H1 (cell line): ENCODE measurements around the gene KCNMA1. TPM values are rescaled to one million over a fixed set of nuclear protein-coding genes. Genes with fewer than 3 reads are reported as not detected.

Experiments used
- CTCF ChIA-PET: fragments of 300-600 bp; sonication (Branson Sonifier 250); formaldehyde crosslinking; loops from one replicate; lab custom pipeline; 2021; ENCODE audit not compliant: partially characterized antibody; lab: Charles Lee
- POLR2A ChIA-PET: fragments of 300-600 bp; sonication (Branson Sonifier 250); formaldehyde crosslinking; loops from one replicate; lab custom pipeline; 2021; ENCODE audit warnings: inconsistent platforms; ENCODE audit not compliant: partially characterized antibody; lab: Charles Lee
- DNase-seq, 2 experiments: peaks; one replicate each; pipeline versions ENCODE4 v3.0.0 to v3.0.0-alpha.2; 2010 to 2022; ENCODE audit warnings: low spot score in 2 of 2, low read depth in 1 of 2, mixed read lengths in 1 of 2
- FAIRE-seq: peaks from 2 replicates; lab custom pipeline; 2011; peaks lifted over from hg19 to GRCh38; lab: Jason Lieb, UNC
- H2AFZ ChIP-seq: 2 replicates; pipeline ENCODE4 v1.8.1; 2012; ENCODE audit warnings: low read length, inconsistent platforms
- H2AK5ac ChIP-seq: 2 replicates; pipeline ENCODE4 v1.6.1; 2013; ENCODE audit warnings: low read depth, low read length
- H2BK120ac ChIP-seq: replicated peaks from 2 replicates; pipeline ENCODE3; 2013; ENCODE audit warnings: low read depth, low read length, inconsistent platforms
- H2BK12ac ChIP-seq: 2 replicates; pipeline ENCODE4 v1.6.1; 2013; ENCODE audit warnings: low read depth, low read length
- H2BK15ac ChIP-seq: 2 replicates; pipeline ENCODE4 v1.6.1; 2013; ENCODE audit warnings: low read length
- H2BK20ac ChIP-seq: 2 replicates; pipeline ENCODE4 v1.6.1; 2013; ENCODE audit warnings: low read length
- H2BK5ac ChIP-seq: 2 replicates; pipeline ENCODE4 v1.6.1; 2013; ENCODE audit warnings: low read depth, low read length
- H3K14ac ChIP-seq: 2 replicates; pipeline ENCODE4 v1.6.1; 2013; ENCODE audit warnings: inconsistent platforms; ENCODE audit not compliant: insufficient read length
- H3K18ac ChIP-seq: 2 replicates; pipeline ENCODE4 v1.6.1; 2013; ENCODE audit warnings: low read length; ENCODE audit errors: extremely low read depth
- H3K23ac ChIP-seq: 2 replicates; pipeline ENCODE4 v1.6.1; 2013; ENCODE audit warnings: inconsistent platforms; ENCODE audit not compliant: insufficient read length
- H3K23me2 ChIP-seq: 2 replicates; pipeline ENCODE4 v1.6.1; 2013; ENCODE audit warnings: low read depth, low read length
- H3K27ac ChIP-seq: 2 replicates; pipeline ENCODE4 v1.6.1; 2011; ENCODE audit warnings: low read depth, low read length, inconsistent platforms
- H3K27me3 ChIP-seq, 4 experiments: replicated peaks in 1 of 4; 1 replicate in 1 of 4; 2 replicates in 3 of 4; pipeline versions ENCODE4 v1.6.1 to v1.8.1; 2011 to 2013; ENCODE audit warnings: low read length in 3 of 4, mild to moderate bottlenecking in 3 of 4, inconsistent platforms in 2 of 4, mixed read lengths in 2 of 4, moderate library complexity in 1 of 4; ENCODE audit not compliant: control insufficient read depth in 3 of 4, insufficient read depth in 3 of 4; ENCODE audit errors: extremely low read depth in 1 of 4
- H3K36me3 ChIP-seq, 4 experiments: 2 replicates each; pipeline versions ENCODE4 v1.6.1 to v1.8.1; 2011 to 2013; ENCODE audit warnings: mild to moderate bottlenecking in 4 of 4, low read length in 3 of 4, moderate library complexity in 2 of 4, control low read depth in 1 of 4, inconsistent platforms in 1 of 4; ENCODE audit not compliant: insufficient read depth in 4 of 4, control insufficient read depth in 2 of 4
- H3K4ac ChIP-seq: replicated peaks from 2 replicates; pipeline ENCODE3; 2013; ENCODE audit warnings: low read length, low read depth, mixed read lengths, inconsistent platforms; ENCODE audit not compliant: insufficient read length
- H3K4me1 ChIP-seq, 4 experiments: replicated peaks in 1 of 4; 1 replicate in 1 of 4; 2 replicates in 3 of 4; pipeline versions ENCODE4 v1.6.1 to v1.8.1; 2011 to 2013; ENCODE audit warnings: low read length in 3 of 4, inconsistent platforms in 2 of 4, mixed read lengths in 1 of 4; ENCODE audit not compliant: insufficient read depth in 4 of 4, control insufficient read depth in 3 of 4
- H3K4me2 ChIP-seq, 2 experiments: 2 replicates each; pipeline versions ENCODE4 v1.6.1 to v1.8.1; 2011 to 2013; ENCODE audit warnings: low read depth in 2 of 2, low read length in 2 of 2, control low read depth in 1 of 2, inconsistent platforms in 1 of 2, mild to moderate bottlenecking in 1 of 2; ENCODE audit not compliant: insufficient read depth in 1 of 2
- H3K4me3 ChIP-seq, 4 experiments: fragments of 200-600, 300-600 bp in 1 of 4; sonication (generic), shearing (Covaris generic), sonication (Bioruptor Twin) in 1 of 4; 2 replicates each; pipeline versions ENCODE4 v1.5.1 to v1.8.1; 2011 to 2016; ENCODE audit warnings: low read length in 4 of 4, low read depth in 3 of 4, control low read depth in 2 of 4, inconsistent platforms in 2 of 4, mild to moderate bottlenecking in 2 of 4, mixed read lengths in 1 of 4, moderate library complexity in 1 of 4; ENCODE audit not compliant: insufficient read depth in 2 of 4; ENCODE audit errors: extremely low read depth in 1 of 4
- H3K56ac ChIP-seq: replicated peaks from 2 replicates; pipeline ENCODE3; 2013; ENCODE audit warnings: low read depth, mild to moderate bottlenecking, mixed read lengths, low read length, inconsistent platforms; ENCODE audit not compliant: insufficient read length
- H3K79me1 ChIP-seq: 2 replicates; pipeline ENCODE4 v1.6.1; 2013; ENCODE audit warnings: low read depth, low read length, control low read depth
- H3K79me2 ChIP-seq, 2 experiments: 2 replicates each; pipeline versions ENCODE4 v1.6.1 to v1.8.1; 2012 to 2013; ENCODE audit warnings: low read length in 2 of 2, mild to moderate bottlenecking in 2 of 2, inconsistent platforms in 1 of 2; ENCODE audit not compliant: insufficient read depth in 2 of 2, control insufficient read depth in 1 of 2
- H3K9ac ChIP-seq, 4 experiments: replicated peaks in 1 of 4; 1 replicate in 1 of 4; 2 replicates in 3 of 4; pipeline versions ENCODE4 v1.6.1 to v1.8.1; 2011 to 2013; ENCODE audit warnings: low read depth in 3 of 4, low read length in 3 of 4, control low read depth in 2 of 4, mild to moderate bottlenecking in 2 of 4, moderate library complexity in 2 of 4, inconsistent platforms in 1 of 4; ENCODE audit errors: extremely low read depth in 1 of 4
- H3K9me3 ChIP-seq, 2 experiments: 2 replicates each; pipeline versions ENCODE4 v1.6.1 to v1.8.1; 2012 to 2013; ENCODE audit warnings: mild to moderate bottlenecking in 2 of 2, moderate library complexity in 2 of 2, control low read depth in 1 of 2, inconsistent platforms in 1 of 2, low read depth in 1 of 2, low read length in 1 of 2, mixed read lengths in 1 of 2; ENCODE audit not compliant: insufficient read depth in 2 of 2
- H4K20me1 ChIP-seq, 2 experiments: replicated peaks in 1 of 2; 2 replicates each; pipeline versions ENCODE3 to v1.8.1; 2011 to 2013; ENCODE audit warnings: inconsistent platforms in 2 of 2, low read length in 2 of 2, mild to moderate bottlenecking in 1 of 2; ENCODE audit not compliant: insufficient read depth in 2 of 2, control insufficient read depth in 1 of 2
- H4K5ac ChIP-seq: 2 replicates; pipeline ENCODE4 v1.6.1; 2013; ENCODE audit warnings: low read length, low read depth, mixed read lengths, inconsistent platforms; ENCODE audit not compliant: insufficient read length
- H4K8ac ChIP-seq: 2 replicates; pipeline ENCODE4 v1.8.0; 2013; ENCODE audit warnings: mild to moderate bottlenecking, moderate library complexity, low read length, inconsistent platforms; ENCODE audit not compliant: insufficient read depth; ENCODE audit errors: extremely low read depth
- H4K91ac ChIP-seq: replicated peaks from 2 replicates; pipeline ENCODE3; 2013; ENCODE audit warnings: low read length, mixed read lengths, inconsistent platforms; ENCODE audit not compliant: insufficient read length
- BCL11A ChIP-seq, 2 experiments: IDR thresholded peaks; one replicate each; pipeline ENCODE4 v1.6.1; 2011; ENCODE audit warnings: low read depth in 2 of 2, low read length in 2 of 2, mild to moderate bottlenecking in 2 of 2
- BRCA1 ChIP-seq: IDR thresholded peaks from 2 replicates; pipeline ENCODE4 v1.6.1; 2012; ENCODE audit warnings: low read depth, low read length, improper control_type of control experiment
- CEBPB ChIP-seq: IDR thresholded peaks from 2 replicates; pipeline ENCODE4 v1.6.1; 2012; ENCODE audit warnings: low read depth, low read length
- GTF2F1 ChIP-seq: IDR thresholded peaks from 2 replicates; pipeline ENCODE4 v1.6.1; 2012; ENCODE audit warnings: low read depth, low read length, improper control_type of control experiment, borderline replicate concordance
- KDM5A ChIP-seq: fragments of 200-600 bp; IDR thresholded peaks from 2 replicates; pipeline ENCODE4 v1.7.1; 2012; ENCODE audit warnings: mild to moderate bottlenecking, low read length, inconsistent platforms, mixed read lengths
- NRF1 ChIP-seq: IDR thresholded peaks from 2 replicates; pipeline ENCODE4 v1.6.1; 2011; ENCODE audit warnings: mild to moderate bottlenecking, low read depth, low read length, improper control_type of control experiment
- SIN3A ChIP-seq, 2 experiments: IDR thresholded peaks in 1 of 2; conservative IDR thresholded peaks in 1 of 2; 2 replicates each; pipeline ENCODE4 v1.6.1; 2011 to 2012; ENCODE audit warnings: low read length in 2 of 2, improper control_type of control experiment in 1 of 2, low read depth in 1 of 2, mild to moderate bottlenecking in 1 of 2
- SP1 ChIP-seq: IDR thresholded peaks from 2 replicates; pipeline ENCODE4 v1.6.1; 2011; ENCODE audit warnings: low read depth, low read length
- SUZ12 ChIP-seq: fragments of 200-600 bp; sonication (generic); IDR thresholded peaks from 2 replicates; pipeline ENCODE4 v1.6.1; 2012; ENCODE audit warnings: mild to moderate bottlenecking, inconsistent platforms, low read length, moderate library complexity, mixed read lengths
- TAF1 ChIP-seq: IDR thresholded peaks from 2 replicates; pipeline ENCODE4 v1.6.1; 2011; ENCODE audit warnings: mild to moderate bottlenecking, low read depth, low read length
- WGBS, 2 experiments: shearing (Covaris generic) in 1 of 2; methylation state at CpG; one replicate each; pipeline versions ENCODE4 v1.1.6 to v1.1.7; 2013 to 2015; ENCODE audit warnings: low lambda C conversion rate in 2 of 2, mixed read lengths in 2 of 2, inconsistent platforms in 1 of 2, low coverage in 1 of 2, missing lambda C conversion rate in 1 of 2; ENCODE audit not compliant: insufficient replicate concordance in 2 of 2, insufficient coverage in 1 of 2, insufficient read length in 1 of 2; ENCODE audit errors: extremely low coverage in 1 of 2, missing lambda C conversion rate in 1 of 2; 5-methylcytosine and 5-hydroxymethylcytosine counted together
- polyA plus RNA-seq, 7 experiments: library from polyadenylated mRNA; depleted of rRNA in 3 of 7; stranded (reverse) in 5 of 7; unstranded in 2 of 7; fragments of >200 nt in 5 of 7; fragments of 200-250 nt in 2 of 7; gene quantifications; 1 replicate in 5 of 7; 2 replicates in 1 of 7; 4 replicates in 1 of 7; pipeline versions ENCODE4 v1.2.1 to v1.2.3, GENCODE V29; 2011 to 2013; ENCODE audit warnings: missing spikeins in 2 of 7, mixed read lengths in 2 of 7
- total RNA-seq: library from RNA; stranded (reverse); fragmentation: NEBNext Ultra II Directional; extraction: Animal tissue kit (Norgen Biotek cat#: 25700); gene quantifications from 2 replicates; pipeline ENCODE4 v1.2.1, GENCODE V29; 2021

KCNMA1 gene
- total and polyA plus RNA-seq, 2 of the 8 experiments (the other 6 are each of a cell fraction or from before 2014, with no cell fraction given) = 10.2 to 11.1 TPM

- CTCF ChIA-PET = interaction anchor here (1.1 to 6.0 kb wide), 6 partner anchors 12 to 585 kb away, joined by 3 to 96 read pairs (median 8); no protein-coding TSS in a partner anchor
- Histone ChIP-seq H3K9ac (no peak overlapping the region), H3K4ac (no peak overlapping the region), H3K9me3 (no peaks in the 10 kb centered on the region), H2AFZ (no peak overlapping the region), H2AK5ac (no peak overlapping the region), H4K91ac (no peak overlapping the region), H3K14ac (no peak overlapping the region), H3K4me1 (no peaks in the 10 kb centered on the region), H3K27ac (no peak overlapping the region), H3K18ac (no peak overlapping the region), H3K79me1 (no peaks in the 10 kb centered on the region), H2BK12ac (no peak overlapping the region), H3K56ac (no peak overlapping the region), H2BK15ac (no peak overlapping the region), H3K27me3 (no peaks in the 10 kb centered on the region), H3K23ac (no peak overlapping the region), H3K23me2 (no peaks in the 10 kb centered on the region; the same call in 1 of the 2 replicates), H3K36me3 (no peaks in the 10 kb centered on the region), H3K4me2 (no peak overlapping the region), H3K79me2 (no peaks in the 10 kb centered on the region), H2BK5ac (no peak overlapping the region), H4K8ac (no peak overlapping the region), H4K5ac (no peak overlapping the region), H4K20me1 (no peaks in the 10 kb centered on the region), H2BK120ac (no peak overlapping the region), H3K4me3 (no peak overlapping the region), H2BK20ac (no peak overlapping the region)
- whole genome bisulfite sequencing, 2 experiments = 87% methylated on average over 4 of the region's 4 CpGs; no CpG with 5 or more reads in 1 of the 2 experiments
- POLR2A ChIA-PET = no interaction called here
- no peak for TF ChIP-seq GTF2F1
- TF ChIP-seq NRF1 = no peak
- no peak for TF ChIP-seq SP1
- no peak for TF ChIP-seq KDM5A
- TF ChIP-seq SUZ12 = no peak
- no peak for TF ChIP-seq TAF1
- TF ChIP-seq SIN3A (conservative IDR thresholded peaks at IDR 0.05 in 1 of 2, IDR thresholded peaks at IDR 0.05 in 1 of 2; ENCODE audit: low read depth in 1 of 2, low read length in 2 of 2) = no peak
- no peak for TF ChIP-seq BCL11A (IDR thresholded peaks at IDR 0.05; ENCODE audit: low read depth in 2 of 2, low read length in 2 of 2)
- no peak for TF ChIP-seq CEBPB
- no peak for TF ChIP-seq BRCA1
- no peak for DNase-seq
- no peak for FAIRE-seq
Measured at GRCh38 chr10:77172086-77172485, 465.5 kb downstream of the KCNMA1 start.
